IMR-90 (cell line): Measurements from ENCODE around the gene JMJD8. TPM values are rescaled to one million over a fixed set of nuclear protein-coding genes. Genes with fewer than 3 reads are reported as not detected.

Experiments
- ATAC-seq: fragments of 200-7000 bp; cut with Tn5 transposase; 2 replicates; pipeline ENCODE4 v1.9.1; 2020; ENCODE audit warnings: low read depth, mild to moderate bottlenecking, moderate library complexity
- BruUV-seq: library from RNA; stranded (reverse); fragments of 400-500 nt; replicated peaks from 2 replicates; lab custom pipeline; 2021; lab: Mats Ljungman, UMichigan
- CTCF ChIA-PET: fragments of 300-600 bp; formaldehyde crosslinking; extraction: SDS; loops from one replicate; lab custom pipeline; 2021; ENCODE audit warnings: antibody characterized with exemption; lab: Yijun Ruan, JAX
- POLR2A ChIA-PET: fragments of 300-600 bp; sonication (Branson Sonifier 250); formaldehyde crosslinking; loops from one replicate; lab custom pipeline; 2022; ENCODE audit warnings: antibody characterized with exemption; ENCODE audit not compliant: unreplicated experiment; lab: Charles Lee
- DNase-seq: peaks from one replicate; pipeline ENCODE4 v3.0.0; 2013
- H2AFZ ChIP-seq: replicated peaks from 2 replicates; pipeline ENCODE3; 2013; ENCODE audit warnings: low read length, mild to moderate bottlenecking; ENCODE audit not compliant: poor library complexity
- H2AK5ac ChIP-seq: 2 replicates; pipeline ENCODE4 v1.6.1; 2013; ENCODE audit warnings: low read depth, low read length, inconsistent platforms
- H2AK9ac ChIP-seq: replicated peaks from 2 replicates; pipeline ENCODE3; 2013; ENCODE audit warnings: mild to moderate bottlenecking, low read depth, low read length, moderate library complexity; ENCODE audit not compliant: poor library complexity
- H2BK120ac ChIP-seq: 2 replicates; pipeline ENCODE4 v1.6.1; 2013; ENCODE audit warnings: low read depth, low read length, inconsistent platforms
- H2BK15ac ChIP-seq: 3 replicates; pipeline ENCODE4 v1.6.1; 2013; ENCODE audit warnings: low read depth, low read length, inconsistent platforms
- H2BK20ac ChIP-seq: 2 replicates; pipeline ENCODE4 v1.6.1; 2013; ENCODE audit warnings: low read depth, mild to moderate bottlenecking, inconsistent platforms, low read length, moderate library complexity
- H2BK5ac ChIP-seq: 2 replicates; pipeline ENCODE4 v1.6.1; 2013; ENCODE audit warnings: mild to moderate bottlenecking, low read depth, low read length, inconsistent platforms; ENCODE audit not compliant: poor library complexity, severe bottlenecking
- H3K14ac ChIP-seq: replicated peaks from 2 replicates; pipeline ENCODE4 v1.6.1; 2013; ENCODE audit warnings: low read depth, low read length, inconsistent platforms
- H3K18ac ChIP-seq: 2 replicates; pipeline ENCODE4 v1.6.1; 2013; ENCODE audit warnings: low read depth, low read length, control low read depth
- H3K23ac ChIP-seq: 2 replicates; pipeline ENCODE4 v1.6.1; 2013; ENCODE audit warnings: low read depth, low read length, inconsistent platforms
- H3K27ac ChIP-seq: 2 replicates; pipeline ENCODE4 v1.5.1; 2013; ENCODE audit warnings: mild to moderate bottlenecking, control low read depth, low read length; ENCODE audit not compliant: insufficient read depth
- H3K27me3 ChIP-seq: 2 replicates; pipeline ENCODE4 v1.6.1; 2013; ENCODE audit warnings: low read length; ENCODE audit not compliant: control insufficient read depth, insufficient read depth
- H3K36me3 ChIP-seq: 2 replicates; pipeline ENCODE4 v1.6.1; 2013; ENCODE audit warnings: low read length, mixed read lengths; ENCODE audit not compliant: control insufficient read depth, insufficient read depth
- H3K4ac ChIP-seq: 2 replicates; pipeline ENCODE4 v1.6.1; 2013; ENCODE audit warnings: low read depth, low read length, inconsistent platforms
- H3K4me1 ChIP-seq: 2 replicates; pipeline ENCODE4 v1.6.1; 2013; ENCODE audit warnings: low read length, mixed read lengths; ENCODE audit not compliant: control insufficient read depth, insufficient read depth
- H3K4me2 ChIP-seq: 2 replicates; pipeline ENCODE4 v1.6.1; 2013; ENCODE audit warnings: low read depth, mild to moderate bottlenecking, control low read depth, low read length, moderate library complexity
- H3K4me3 ChIP-seq: 2 replicates; pipeline ENCODE4 v1.5.1; 2013; ENCODE audit warnings: low read depth, mild to moderate bottlenecking, control low read depth, low read length, moderate library complexity; ENCODE audit not compliant: insufficient read depth
- H3K56ac ChIP-seq: 2 replicates; pipeline ENCODE4 v1.6.1; 2013; ENCODE audit warnings: low read length, inconsistent platforms; ENCODE audit not compliant: insufficient read depth; ENCODE audit errors: extremely low read depth
- H3K79me1 ChIP-seq, 2 experiments: 2 replicates each; pipeline ENCODE4 v1.6.1; 2013; ENCODE audit warnings: low read length in 2 of 2, inconsistent platforms in 1 of 2, low read depth in 1 of 2
- H3K9ac ChIP-seq: 2 replicates; pipeline ENCODE4 v1.6.1; 2013; ENCODE audit warnings: low read depth, low read length, control low read depth
- H3K9me1 ChIP-seq: 2 replicates; pipeline ENCODE4 v1.6.1; 2013; ENCODE audit warnings: low read length, inconsistent platforms; ENCODE audit not compliant: insufficient read depth
- H3K9me3 ChIP-seq: 2 replicates; pipeline ENCODE4 v1.6.1; 2013; ENCODE audit warnings: low read length; ENCODE audit not compliant: control insufficient read depth, insufficient read depth
- H4K20me1 ChIP-seq: 2 replicates; pipeline ENCODE4 v1.6.1; 2013; ENCODE audit warnings: low read length, inconsistent platforms; ENCODE audit not compliant: insufficient read depth
- H4K5ac ChIP-seq: 2 replicates; pipeline ENCODE4 v1.6.1; 2013; ENCODE audit warnings: mild to moderate bottlenecking, low read depth, low read length, control low read depth
- H4K8ac ChIP-seq, 2 experiments: 2 replicates each; pipeline ENCODE4 v1.6.1; 2013; ENCODE audit warnings: low read depth in 2 of 2, low read length in 2 of 2, control low read depth in 1 of 2, inconsistent platforms in 1 of 2
- H4K91ac ChIP-seq: 2 replicates; pipeline ENCODE4 v1.6.1; 2013; ENCODE audit warnings: low read depth, low read length, inconsistent platforms; ENCODE audit not compliant: insufficient read depth
- BHLHE40 ChIP-seq: fragments of 150-350 bp; IDR thresholded peaks from 2 replicates; pipeline ENCODE4 v1.6.1; 2016; ENCODE audit warnings: mild to moderate bottlenecking, low read depth, low read length
- CEBPB ChIP-seq: IDR thresholded peaks from 2 replicates; pipeline ENCODE4 v1.6.1; 2012; ENCODE audit warnings: low read depth, low read length, improper control_type of control experiment
- CHD1 ChIP-seq: IDR thresholded peaks from 2 replicates; pipeline ENCODE4 v1.6.1; 2012; ENCODE audit warnings: low read depth, low read length, improper control_type of control experiment
- FOS ChIP-seq: fragments of 150-350 bp; IDR thresholded peaks from 2 replicates; pipeline ENCODE4 v1.6.1; 2016; ENCODE audit warnings: low read depth, low read length
- MAFK ChIP-seq: IDR thresholded peaks from 2 replicates; pipeline ENCODE4 v1.6.1; 2012; ENCODE audit warnings: low read depth, low read length, improper control_type of control experiment
- MAZ ChIP-seq: IDR thresholded peaks from 2 replicates; pipeline ENCODE4 v1.6.1; 2012; ENCODE audit warnings: low read depth, mild to moderate bottlenecking, low read length, improper control_type of control experiment, moderate library complexity, borderline replicate concordance
- MXI1 ChIP-seq: IDR thresholded peaks from 2 replicates; pipeline ENCODE4 v1.6.1; 2012; ENCODE audit warnings: low read depth, mild to moderate bottlenecking, low read length, moderate library complexity, borderline replicate concordance
- NFE2L2 ChIP-seq: fragments of 150-350 bp; IDR thresholded peaks from 2 replicates; pipeline ENCODE4 v1.6.1; 2016; ENCODE audit warnings: low read depth, mild to moderate bottlenecking, low read length
- POLR2A ChIP-seq: IDR thresholded peaks from 2 replicates; pipeline ENCODE4 v1.6.1; 2012; ENCODE audit warnings: mild to moderate bottlenecking, low read depth, low read length
- RAD21 ChIP-seq: IDR thresholded peaks from 2 replicates; pipeline ENCODE4 v1.6.1; 2012; ENCODE audit warnings: low read length, improper control_type of control experiment
- RCOR1 ChIP-seq: IDR thresholded peaks from 2 replicates; pipeline ENCODE4 v1.6.1; 2012; ENCODE audit warnings: mild to moderate bottlenecking, low read length, improper control_type of control experiment; ENCODE audit not compliant: insufficient replicate concordance
- RFX5 ChIP-seq: IDR thresholded peaks from 2 replicates; pipeline ENCODE4 v1.8.0; 2012; ENCODE audit warnings: low read depth, mild to moderate bottlenecking, low read length, moderate library complexity
- SMC3 ChIP-seq: fragments of 150-350 bp; IDR thresholded peaks from 2 replicates; pipeline ENCODE4 v1.6.1; 2016; ENCODE audit warnings: low read depth, mild to moderate bottlenecking, antibody characterized with exemption, low read length, moderate library complexity
- WGBS, 2 experiments: methylation state at CpG; one replicate each; pipeline versions ENCODE4 v1.1.5 to v1.1.7; 2013; ENCODE audit warnings: missing lambda C conversion rate in 2 of 2; ENCODE audit not compliant: insufficient read length in 1 of 2; ENCODE audit errors: extremely low coverage in 2 of 2; 5-methylcytosine and 5-hydroxymethylcytosine counted together
- dilution Hi-C: fragments of 300-500 bp; cut with HindIII; formaldehyde crosslinking; loops from one replicate; pipeline ENCODE4 v1.14.3; 2018; ENCODE audit warnings: low sequenced_read_pairs; ENCODE audit not compliant: unreplicated experiment
- in situ Hi-C: fragments of 300-500 bp; cut with MboI; formaldehyde crosslinking; loops from 3 replicates; pipeline ENCODE4 v1.14.3; 2019; ENCODE audit warnings: low sequenced_read_pairs, inconsistent platforms, mixed read lengths
- intact Hi-C: fragments of 100-400 bp; cut with micrococcal nuclease; formaldehyde crosslinking; loops from 2 replicates; pipeline ENCODE4 v1.10.0; 2022
- polyA plus RNA-seq, 3 experiments: library from polyadenylated mRNA; depleted of rRNA; stranded (reverse); fragments of >200 nt; gene quantifications; 2 replicates each; pipeline ENCODE4 v1.2.3, GENCODE V29; 2012; ENCODE audit warnings: low replicate concordance in 1 of 3
- total RNA-seq: library from RNA; depleted of rRNA; stranded (reverse); fragments of >200 nt; gene quantifications from 2 replicates; pipeline ENCODE4 v1.2.3, GENCODE V29; 2012
- TF ChIP-seq, protein P1 (sequence below): conservative IDR thresholded peaks from 2 replicates; pipeline ENCODE4 v1.5.1; 2012; ENCODE audit warnings: mild to moderate bottlenecking, low read depth, low read length, improper control_type of control experiment
- TF ChIP-seq, protein P2 (sequence below): fragments of 150-350 bp; IDR thresholded peaks from 2 replicates; pipeline ENCODE4 v1.6.1; 2016; ENCODE audit warnings: low read depth, mild to moderate bottlenecking, low read length, moderate library complexity, borderline replicate concordance
- TF ChIP-seq, protein P3 (sequence below): fragments of 150-350 bp; IDR thresholded peaks from 2 replicates; pipeline ENCODE4 v1.6.1; 2017; ENCODE audit warnings: mild to moderate bottlenecking, antibody characterized with exemption, low read length, low read depth

Gene JMJD8
- total and polyA plus RNA-seq, 2 of the 4 experiments (the other 2 are of a cell fraction) = 17.7 to 62.5 TPM

DNA sequence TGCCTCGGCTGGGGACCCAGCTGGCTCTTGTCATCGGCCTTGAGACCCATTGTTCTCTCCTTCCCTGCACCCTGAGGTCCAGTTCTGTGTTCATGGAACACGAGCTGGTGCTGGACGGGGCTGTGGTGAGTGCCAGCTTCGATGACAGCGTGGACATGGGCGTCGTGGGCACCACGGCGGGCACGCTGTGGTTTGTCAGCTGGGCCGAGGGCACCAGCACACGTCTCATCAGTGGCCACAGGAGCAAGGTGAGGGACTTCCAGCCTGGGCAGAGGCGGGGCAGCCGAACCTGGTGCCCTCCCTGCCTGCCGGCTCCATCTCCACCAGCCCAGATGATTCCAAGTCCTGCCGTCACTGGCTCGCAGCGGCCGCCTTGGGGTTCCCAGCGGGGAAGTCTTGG is 21.5 kb downstream of the JMJD8 start:
- 90% methylated on average over 4 of the region's 21 CpGs; no CpG with 5 or more reads in 1 of the 2 experiments for WGBS, 2 experiments
- Histone ChIP-seq H3K27me3 (no peaks in the 10 kb centered on the region), H2BK120ac (no peak overlapping the region), H2BK20ac (no peak overlapping the region), H3K27ac (no peak overlapping the region), H3K9me3 (no peaks in the 10 kb centered on the region), H3K36me3 (peaks cover 4% of the 10 kb centered on the region), H3K4ac (no peak overlapping the region), H4K20me1 (no peaks in the 10 kb centered on the region), H2BK15ac (no peak overlapping the region), H2AK5ac (no peak overlapping the region), H3K4me2 (no peak overlapping the region), H2AK9ac (no peak overlapping the region), H3K56ac (no peak overlapping the region), H3K14ac (no peak overlapping the region), H3K9me1 (peaks cover 4% of the 10 kb centered on the region; the same call in 1 of the 2 replicates), H3K23ac (no peak overlapping the region), H4K5ac (no peak overlapping the region), H2BK5ac (no peak overlapping the region), H3K9ac (no peak overlapping the region), H3K79me1 (no peaks in the 10 kb centered on the region), H3K4me1 (peaks cover 5% of the 10 kb centered on the region), H4K8ac (no peak overlapping the region), H3K4me3 (no peak overlapping the region), H3K18ac (no peak overlapping the region), H2AFZ (no peak overlapping the region), H4K91ac (no peak overlapping the region)
- dilution Hi-C loops (no loop called here), in situ Hi-C loops (no loop called here), intact Hi-C loops (no loop called here)
- DNase-seq (no peak), ATAC-seq (no peak)
- no peak for TF ChIP-seq RFX5
- TF ChIP-seq CHD1 = no peak
- TF ChIP-seq, protein P1, sequence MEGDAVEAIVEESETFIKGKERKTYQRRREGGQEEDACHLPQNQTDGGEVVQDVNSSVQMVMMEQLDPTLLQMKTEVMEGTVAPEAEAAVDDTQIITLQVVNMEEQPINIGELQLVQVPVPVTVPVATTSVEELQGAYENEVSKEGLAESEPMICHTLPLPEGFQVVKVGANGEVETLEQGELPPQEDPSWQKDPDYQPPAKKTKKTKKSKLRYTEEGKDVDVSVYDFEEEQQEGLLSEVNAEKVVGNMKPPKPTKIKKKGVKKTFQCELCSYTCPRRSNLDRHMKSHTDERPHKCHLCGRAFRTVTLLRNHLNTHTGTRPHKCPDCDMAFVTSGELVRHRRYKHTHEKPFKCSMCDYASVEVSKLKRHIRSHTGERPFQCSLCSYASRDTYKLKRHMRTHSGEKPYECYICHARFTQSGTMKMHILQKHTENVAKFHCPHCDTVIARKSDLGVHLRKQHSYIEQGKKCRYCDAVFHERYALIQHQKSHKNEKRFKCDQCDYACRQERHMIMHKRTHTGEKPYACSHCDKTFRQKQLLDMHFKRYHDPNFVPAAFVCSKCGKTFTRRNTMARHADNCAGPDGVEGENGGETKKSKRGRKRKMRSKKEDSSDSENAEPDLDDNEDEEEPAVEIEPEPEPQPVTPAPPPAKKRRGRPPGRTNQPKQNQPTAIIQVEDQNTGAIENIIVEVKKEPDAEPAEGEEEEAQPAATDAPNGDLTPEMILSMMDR = no peak
- TF ChIP-seq, protein P2, sequence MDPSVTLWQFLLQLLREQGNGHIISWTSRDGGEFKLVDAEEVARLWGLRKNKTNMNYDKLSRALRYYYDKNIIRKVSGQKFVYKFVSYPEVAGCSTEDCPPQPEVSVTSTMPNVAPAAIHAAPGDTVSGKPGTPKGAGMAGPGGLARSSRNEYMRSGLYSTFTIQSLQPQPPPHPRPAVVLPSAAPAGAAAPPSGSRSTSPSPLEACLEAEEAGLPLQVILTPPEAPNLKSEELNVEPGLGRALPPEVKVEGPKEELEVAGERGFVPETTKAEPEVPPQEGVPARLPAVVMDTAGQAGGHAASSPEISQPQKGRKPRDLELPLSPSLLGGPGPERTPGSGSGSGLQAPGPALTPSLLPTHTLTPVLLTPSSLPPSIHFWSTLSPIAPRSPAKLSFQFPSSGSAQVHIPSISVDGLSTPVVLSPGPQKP = no peak
- TF ChIP-seq MAFK = no peak
- TF ChIP-seq CEBPB = no peak
- TF ChIP-seq BHLHE40 = no peak
- no peak for TF ChIP-seq FOS
- TF ChIP-seq, protein P3, sequence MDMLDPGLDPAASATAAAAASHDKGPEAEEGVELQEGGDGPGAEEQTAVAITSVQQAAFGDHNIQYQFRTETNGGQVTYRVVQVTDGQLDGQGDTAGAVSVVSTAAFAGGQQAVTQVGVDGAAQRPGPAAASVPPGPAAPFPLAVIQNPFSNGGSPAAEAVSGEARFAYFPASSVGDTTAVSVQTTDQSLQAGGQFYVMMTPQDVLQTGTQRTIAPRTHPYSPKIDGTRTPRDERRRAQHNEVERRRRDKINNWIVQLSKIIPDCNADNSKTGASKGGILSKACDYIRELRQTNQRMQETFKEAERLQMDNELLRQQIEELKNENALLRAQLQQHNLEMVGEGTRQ = no peak
- TF ChIP-seq MAZ = no peak
- no peak for TF ChIP-seq NFE2L2
- no peak for TF ChIP-seq SMC3
- TF ChIP-seq MXI1 = no peak
- TF ChIP-seq RCOR1 = no peak
- no peak for TF ChIP-seq RAD21
- no peak for TF ChIP-seq POLR2A
- ChIA-PET CTCF (no interaction called here), POLR2A (no interaction called here)
- no TSS peak for BruUV-seq
